GM21737 (cell line): ENCODE data around the gene ATPAF1.

Source experiments
- ATAC-seq: cut with Tn5 transposase; IDR thresholded peaks from one replicate; pipeline ENCODE4 v1.9.1; 2021; ENCODE audit warnings: mild to moderate bottlenecking, moderate library complexity; ENCODE audit not compliant: unreplicated experiment

Gene ATPAF1

DNA sequence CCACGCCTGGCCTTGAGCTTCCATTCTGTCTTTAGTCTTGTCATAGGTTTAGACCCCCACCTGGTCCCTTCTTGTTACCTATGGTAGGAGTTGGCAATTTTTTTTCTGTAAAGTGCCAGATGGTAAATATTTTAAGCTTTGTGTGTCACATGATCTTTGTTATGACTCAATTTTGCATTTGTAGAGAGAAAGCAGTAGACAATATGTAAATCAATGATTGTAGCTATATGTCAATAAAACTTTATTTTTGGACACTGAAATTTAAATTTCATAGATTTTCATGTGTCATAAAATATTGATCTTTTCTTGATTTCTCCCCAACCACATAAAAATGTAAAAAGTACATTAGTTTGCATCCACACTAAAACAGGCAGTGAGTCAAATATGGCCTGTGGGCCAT, 72.1 kb downstream of the ATPAF1 start:
- no peak for ATAC-seq

DNA sequence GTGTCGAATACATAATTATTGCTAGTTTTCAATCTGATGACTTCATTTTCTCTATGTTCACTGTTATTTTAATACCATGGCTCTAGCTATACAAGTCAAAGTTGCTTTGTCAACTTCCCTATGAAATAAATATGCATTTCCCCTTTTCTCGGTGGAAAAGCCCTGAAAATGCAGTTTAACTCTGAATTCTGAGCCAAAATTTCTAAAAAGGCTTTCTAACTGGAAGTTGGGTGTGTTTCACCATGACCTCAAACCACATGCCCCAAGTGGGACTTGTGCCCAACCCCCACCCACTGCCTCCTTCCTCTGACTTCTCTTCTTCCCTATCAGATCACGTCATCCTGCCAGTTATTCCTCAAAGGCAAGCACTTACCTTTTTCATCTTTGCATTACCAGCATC, 73.0 kb downstream of the ATPAF1 start:
- ATAC-seq: no peak

DNA sequence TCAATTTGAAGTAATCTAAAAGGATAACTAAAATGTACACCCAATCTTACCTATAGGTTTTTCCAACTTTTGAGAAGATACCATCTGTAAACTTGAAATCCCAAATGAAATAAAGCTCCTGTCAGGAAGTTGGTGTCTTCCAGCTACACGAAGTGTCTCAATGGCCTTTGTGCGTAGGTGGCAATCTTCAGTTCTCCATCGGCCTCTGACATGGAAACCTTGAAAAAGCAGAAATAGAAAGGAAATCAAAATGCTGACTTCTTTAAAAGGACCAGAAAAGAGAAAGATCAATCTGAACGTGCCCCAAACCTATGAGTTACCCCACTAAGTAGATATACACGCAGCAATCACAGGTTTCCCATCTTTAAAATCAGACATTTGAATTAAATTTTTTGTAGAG, 74.1 kb downstream of the ATPAF1 start:
- ATAC-seq: no peak

DNA sequence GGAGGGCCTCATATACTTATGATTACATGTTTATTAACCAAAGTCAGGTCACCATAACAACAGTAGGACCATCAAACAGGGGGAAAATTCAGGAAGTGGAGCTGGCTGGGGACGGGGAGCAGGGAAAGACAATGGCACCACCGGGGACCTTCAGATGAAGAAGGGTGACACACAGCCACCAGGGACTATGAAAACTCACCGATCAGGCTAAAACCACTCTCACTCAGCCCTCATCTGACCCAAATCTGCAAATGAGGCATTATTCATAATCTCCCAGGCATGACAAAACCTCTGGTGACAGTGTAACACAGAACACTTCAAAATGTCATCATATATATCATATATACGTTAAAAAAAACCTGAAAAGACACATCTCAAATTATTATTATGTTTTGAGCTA, 75.3 kb downstream of the ATPAF1 start:
- no peak for ATAC-seq

DNA sequence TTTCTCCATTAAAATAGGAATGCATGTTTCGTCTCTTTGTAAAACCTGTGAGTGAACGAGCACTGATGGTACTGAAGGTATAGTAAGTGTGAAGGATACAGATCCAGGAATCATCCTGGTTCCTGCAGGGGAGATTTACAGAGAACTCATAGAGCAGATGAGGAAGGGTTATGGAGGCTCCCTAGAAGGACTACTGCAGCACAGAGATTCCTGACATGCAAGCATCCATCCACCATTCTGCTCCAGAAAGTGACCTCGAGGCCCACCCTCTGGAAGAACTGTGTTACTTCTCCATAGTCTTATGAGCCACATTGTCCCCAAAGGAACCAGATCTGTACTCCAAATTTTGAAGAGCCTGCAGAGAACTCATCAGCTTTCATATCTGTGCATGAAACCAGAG, 78.6 kb downstream of the ATPAF1 start:
- ATAC-seq: no peak

DNA sequence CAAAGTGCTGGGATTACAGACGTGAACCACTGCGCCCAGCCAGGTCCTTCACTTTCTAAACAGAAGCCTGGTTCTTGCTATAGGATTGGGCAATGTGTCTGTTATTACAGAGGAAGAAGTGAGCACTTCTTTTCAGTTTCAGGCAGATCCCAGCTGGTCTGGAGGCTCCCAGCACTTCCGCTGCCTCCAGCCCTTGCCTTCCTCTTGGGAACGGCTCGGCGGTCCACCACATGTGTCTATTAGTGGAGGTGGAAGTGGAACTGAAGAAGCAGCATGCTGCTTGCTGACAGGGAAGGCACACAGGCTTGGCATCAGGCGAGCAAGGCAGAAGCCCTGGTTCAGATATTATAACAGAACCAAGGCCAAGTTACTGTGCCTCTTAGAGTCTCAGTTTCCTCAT, 81.1 kb downstream of the ATPAF1 start:
- ATAC-seq: no peak

DNA sequence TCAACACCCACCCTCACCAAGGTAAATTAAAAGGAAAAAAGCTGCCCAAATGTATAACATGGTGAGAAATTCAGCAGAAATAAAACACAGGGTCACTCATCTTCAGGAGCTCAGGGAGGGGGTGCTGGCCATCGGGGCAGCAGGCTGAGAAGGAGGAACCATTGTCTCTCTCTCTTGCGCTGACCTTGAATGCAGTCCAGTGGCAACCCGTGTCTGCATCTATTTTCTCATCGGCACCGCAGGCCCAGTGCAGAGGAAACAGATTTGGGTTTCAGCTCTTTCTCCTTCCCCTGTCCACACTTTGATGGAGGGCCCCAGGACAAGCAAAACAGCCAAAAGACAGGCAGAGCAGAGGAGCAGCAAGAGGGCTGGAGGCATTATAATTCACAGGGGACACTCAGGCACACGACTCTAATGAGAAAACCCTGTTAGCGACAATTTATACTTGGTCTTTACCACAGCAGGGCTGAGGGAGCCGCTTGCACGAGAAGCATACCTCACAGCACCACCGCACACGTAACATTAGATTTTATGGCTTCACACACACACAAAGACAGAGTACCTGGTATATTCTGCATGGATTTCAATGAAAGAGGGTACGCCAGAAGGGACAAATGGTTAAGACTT, 82.7 kb downstream of the ATPAF1 start:
- ATAC-seq: no peak

DNA sequence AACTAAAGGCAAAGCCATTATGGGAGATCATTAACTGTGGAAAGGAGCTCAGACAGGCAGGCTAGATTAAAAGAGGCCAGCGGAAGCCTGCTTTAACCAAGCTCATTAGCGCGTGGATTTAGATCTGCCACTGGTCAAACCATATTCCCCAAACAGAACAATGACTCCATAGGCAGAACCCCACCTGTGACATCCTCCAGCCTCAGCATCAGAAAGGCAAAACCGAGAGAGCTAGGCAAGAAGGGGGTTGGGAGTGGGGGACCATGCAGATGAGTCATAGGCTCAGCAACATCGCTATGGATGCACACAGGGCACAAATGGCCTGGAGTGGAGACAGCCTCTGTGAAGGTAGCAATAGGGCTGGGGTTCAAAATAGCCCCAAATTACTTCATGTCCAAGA, 84.7 kb downstream of the ATPAF1 start:
- no peak for ATAC-seq

DNA sequence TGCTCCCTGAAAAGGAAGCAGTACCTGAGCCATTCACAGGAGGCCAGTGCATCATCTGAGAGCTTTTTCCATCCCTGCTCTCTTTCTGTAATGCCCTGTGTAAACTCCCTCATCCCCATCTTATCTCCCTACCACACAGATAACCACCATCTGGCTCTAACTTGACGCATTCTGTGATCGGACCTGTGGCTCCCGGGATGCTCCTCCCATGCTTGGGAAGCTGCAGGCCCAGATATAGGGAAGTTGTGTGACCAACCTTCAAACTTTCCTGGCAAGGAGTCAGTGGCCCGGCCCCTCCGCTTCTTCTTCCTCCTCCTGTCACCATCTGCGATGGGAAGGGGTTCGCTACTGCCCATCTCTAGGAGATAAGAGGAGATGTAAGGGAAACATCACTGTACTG, 85.2 kb downstream of the ATPAF1 start:
- no peak for ATAC-seq
